Measurements from ENCODE around the gene CRACR2A.

CRACR2A gene

DNA sequence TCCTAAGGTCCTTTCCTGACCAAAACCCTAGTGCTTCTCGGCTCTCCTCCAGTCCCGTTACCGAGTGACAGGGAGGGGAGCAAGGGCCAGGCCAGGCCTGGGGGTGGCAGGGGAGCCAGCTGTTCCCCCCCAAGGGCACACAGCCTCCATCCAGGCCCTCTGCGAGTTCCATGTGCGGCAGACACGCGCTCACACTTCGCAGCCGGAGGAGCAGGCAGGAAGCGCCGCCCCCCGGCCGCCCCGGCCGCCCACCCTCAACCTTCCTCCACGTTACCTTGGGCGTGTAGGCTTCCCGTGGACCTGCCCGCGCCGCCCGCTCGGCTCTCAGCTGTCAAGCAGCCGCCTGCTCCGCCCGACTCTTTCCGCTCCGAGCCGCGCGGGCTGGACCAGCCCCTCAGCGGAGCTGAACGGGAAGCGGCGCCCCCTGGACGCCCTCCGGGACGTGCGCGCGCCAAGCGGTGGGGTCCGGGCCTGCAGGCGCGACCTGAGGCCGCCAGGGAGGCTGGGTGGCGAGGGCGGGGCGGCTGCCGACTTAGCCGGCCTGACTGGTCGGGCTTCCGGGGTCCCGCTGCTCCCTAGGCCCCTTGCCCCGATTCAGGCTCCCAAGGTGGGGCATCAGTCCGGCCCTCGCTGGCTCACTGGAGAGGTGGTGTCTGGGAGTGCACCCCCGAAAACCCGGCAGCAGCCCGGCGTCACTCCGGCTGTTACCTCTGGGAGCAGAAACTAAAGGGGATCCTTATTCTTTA, at the start of gene CRACR2A:
Gene CRACR2A (minus strand): TSS at position 369 of the 746 bp plus-strand sequence. CDS start 56,110 bp downstream, outside the sequence.
- DNase-seq, result no peak

DNA sequence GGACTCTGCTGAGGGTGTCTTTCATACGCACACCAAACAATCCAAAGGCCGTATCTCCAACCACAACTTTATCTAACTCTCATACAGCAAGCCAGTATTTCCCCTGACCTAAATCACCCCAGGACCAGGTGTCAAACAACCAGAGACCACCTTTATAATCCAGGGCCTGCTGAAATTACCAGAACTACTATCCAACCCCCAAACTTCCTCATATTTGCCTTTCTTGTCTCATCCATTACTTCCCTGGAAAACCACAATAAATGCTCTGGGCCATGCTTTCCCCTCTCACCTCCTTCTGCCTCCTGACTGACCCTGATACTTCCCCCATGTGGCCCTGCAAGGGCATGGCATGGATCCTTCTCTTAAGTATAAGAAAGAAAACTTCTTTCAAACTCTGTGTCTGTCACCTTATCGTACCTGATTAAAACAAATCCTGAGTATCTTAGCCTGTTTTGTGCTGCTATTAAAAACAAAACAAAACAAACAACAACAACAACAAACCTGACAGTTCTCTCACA, 44.7 kb upstream of the CRACR2A start:
- no peak for DNase-seq

DNA sequence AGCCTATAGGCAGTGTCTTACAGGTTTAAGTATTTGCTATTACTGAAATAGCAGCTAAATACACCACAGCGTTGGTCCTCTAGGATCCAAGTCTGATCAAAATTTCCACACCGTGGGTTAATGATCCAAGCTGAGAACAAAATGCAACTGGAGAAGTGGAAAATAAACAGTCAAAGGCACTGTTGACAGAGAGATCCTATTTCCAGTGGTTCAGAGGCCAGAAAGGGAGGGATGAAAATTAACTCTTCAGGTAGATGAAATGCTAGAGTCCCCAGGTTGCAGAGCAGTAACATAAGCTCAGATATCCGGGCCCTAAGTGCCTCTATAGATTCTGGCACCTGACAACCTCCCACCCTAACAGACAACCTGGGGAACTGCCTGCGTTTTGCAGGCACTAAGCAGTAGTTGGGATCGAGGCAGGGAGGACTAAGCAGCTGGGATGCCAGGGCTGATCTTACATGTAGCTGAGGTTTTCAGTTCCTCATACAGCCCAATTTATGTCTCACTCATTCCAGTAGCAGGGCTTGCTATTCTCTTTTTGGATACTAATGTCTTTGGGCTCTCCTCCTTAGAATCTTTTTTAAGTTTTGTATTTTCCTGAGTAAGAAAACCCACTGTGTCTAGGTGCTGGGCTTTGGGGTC, 42.7 kb upstream of the CRACR2A start:
- DNase-seq, result no peak

DNA sequence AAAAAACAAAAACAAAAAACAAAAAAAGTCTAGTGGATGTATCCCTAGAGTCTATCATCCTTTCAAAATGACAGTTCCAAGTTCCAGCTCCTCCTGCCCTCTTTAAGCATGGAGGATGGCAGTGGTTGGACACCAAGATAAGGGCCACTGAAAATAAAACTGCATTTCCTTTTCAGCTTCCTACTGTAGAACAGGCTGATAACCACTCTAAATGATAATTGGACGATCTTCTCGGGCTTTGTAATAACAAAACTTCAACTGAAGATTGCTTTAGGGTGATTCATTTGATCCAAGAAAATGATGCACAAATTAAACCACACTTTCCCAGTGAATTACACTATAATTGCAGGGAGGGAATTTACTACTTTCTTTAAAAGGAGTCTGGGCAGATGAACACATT, 42.2 kb upstream of the CRACR2A start:
- no peak for DNase-seq

GRCh38 chr12:3792623-3793288, 39.8 kb upstream of the CRACR2A start:
- no peak for DNase-seq

- DNase-seq, result no peak
These were observed 38.5 kb upstream of the CRACR2A start for GRCh38 chr12:3791256-3791874.

DNA sequence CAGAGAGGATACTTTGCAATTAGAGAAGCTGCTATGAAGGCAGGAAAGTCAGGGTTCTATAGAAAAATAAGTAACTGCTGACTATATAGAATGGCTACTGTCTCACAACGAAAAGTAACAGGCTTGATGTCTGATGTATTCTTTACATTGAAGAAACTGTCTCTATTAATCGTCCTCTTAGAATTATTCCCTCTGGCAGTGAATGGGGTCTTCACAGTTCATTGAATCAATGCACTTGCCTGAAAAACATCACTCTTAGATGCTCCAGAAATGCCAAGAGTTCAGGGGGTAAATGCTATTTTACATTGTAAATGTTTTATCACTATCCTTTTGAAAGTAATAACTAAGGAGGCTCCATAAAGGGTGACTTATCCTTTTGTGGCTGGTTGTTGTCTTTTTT, 37.7 kb upstream of the CRACR2A start:
- no peak for DNase-seq

- no peak for DNase-seq
These were observed 36.9 kb upstream of the CRACR2A start for GRCh38 chr12:3789838-3790237.

DNA sequence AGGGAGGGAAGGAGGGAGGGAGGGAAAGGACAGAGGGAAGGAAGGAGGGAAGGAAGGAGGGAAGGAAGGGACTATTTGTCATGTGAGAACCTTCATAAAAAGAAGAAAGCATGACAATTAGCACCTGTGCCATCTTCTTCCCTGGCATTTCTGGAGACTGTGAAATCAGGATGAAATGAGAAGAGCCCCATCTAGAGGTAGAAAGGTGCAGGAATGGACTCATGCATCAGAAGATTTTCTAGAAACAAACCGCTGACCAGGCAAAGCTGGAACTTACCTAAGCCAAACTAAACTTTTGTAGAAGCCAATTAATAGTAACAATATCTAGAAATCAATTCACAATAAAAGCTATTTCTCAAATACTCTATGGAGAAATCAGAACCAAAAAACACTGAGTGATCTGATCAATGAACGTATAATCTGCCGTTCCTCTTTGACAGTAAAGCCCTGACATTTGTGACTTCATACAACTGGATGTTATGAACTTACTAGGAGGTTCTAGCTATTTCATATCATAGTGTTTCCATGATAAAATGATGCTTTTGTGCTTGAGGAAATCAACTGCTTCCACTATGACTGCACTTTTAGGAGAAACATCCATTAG, 24.4 kb upstream of the CRACR2A start:
- DNase-seq, result no peak

DNA sequence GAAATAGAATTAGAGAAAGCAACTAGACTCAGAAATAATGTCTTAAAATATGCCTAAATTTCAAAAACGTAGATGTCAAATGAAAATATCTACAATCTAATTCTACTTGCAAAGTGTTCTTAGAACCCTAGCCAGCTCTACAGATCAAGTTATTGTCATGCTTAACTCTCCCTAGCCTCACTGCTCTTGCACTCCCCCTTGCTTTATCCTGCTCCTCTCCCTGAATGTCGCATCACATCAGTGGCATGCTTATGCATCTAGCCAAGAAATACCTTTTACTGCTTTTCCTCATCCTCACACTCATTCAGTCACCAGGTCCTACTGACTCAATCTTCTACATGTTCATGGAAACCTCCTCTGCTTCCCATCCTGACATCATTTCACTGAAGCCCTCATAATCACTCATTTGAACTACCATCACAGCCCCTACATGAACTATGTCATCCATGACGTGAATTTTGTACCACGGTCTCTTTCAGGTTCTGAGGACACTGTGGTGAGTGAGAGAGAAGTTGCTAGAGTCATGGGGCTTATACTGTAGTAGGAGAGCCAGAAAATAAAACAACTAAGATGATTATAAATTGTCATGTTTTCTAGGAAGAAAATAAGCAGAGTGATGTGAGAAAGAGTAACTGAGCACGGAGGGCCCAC, 22.6 kb upstream of the CRACR2A start:
- no peak for DNase-seq

DNA sequence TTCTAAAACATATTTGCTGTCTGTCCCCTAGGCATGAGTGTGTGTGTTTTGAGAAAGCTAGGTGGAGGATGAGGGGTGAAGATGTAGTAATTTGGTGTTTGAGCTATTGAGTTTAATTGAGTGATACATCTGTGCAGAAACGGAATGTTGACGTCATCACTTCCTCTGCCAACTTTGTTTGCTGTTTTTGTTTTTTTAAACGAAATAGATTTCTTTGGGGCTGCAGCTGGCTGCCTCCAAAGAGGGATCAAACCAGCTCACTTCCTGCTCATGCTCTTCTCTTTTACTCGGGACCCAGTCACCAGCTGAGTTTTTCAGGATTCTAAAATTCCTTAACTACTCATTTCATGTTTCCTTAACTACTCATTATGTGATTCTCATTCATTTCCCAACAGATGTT, 19.5 kb upstream of the CRACR2A start:
- DNase-seq, result no peak

GRCh38 chr12:3771853-3772252, 18.9 kb upstream of the CRACR2A start:
- DNase-seq, result no peak

DNA sequence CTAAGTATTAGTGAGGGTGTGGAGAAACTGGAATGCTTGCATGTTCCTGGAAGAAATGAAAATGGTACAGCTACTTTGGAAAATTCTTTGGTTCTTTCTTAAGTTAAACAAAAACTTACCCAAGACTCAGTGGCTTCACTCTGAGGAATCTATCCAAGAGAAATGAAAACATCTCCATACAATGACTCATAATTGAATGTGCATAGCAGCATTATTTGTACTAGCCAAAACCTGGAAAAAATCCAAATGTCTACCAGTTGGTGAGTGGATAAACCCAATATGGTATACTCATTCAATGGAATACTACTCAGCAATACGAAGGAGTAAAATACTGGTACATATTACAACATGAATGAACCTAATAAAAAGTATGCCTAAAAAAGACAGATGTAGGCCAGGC, 18.0 kb upstream of the CRACR2A start:
- DNase-seq, result peak; percentile 15

- no peak for DNase-seq
These were observed 16.1 kb upstream of the CRACR2A start for GRCh38 chr12:3768911-3769447.

GRCh38 chr12:3761116-3761735, 8.3 kb upstream of the CRACR2A start:
- no peak for DNase-seq

DNA sequence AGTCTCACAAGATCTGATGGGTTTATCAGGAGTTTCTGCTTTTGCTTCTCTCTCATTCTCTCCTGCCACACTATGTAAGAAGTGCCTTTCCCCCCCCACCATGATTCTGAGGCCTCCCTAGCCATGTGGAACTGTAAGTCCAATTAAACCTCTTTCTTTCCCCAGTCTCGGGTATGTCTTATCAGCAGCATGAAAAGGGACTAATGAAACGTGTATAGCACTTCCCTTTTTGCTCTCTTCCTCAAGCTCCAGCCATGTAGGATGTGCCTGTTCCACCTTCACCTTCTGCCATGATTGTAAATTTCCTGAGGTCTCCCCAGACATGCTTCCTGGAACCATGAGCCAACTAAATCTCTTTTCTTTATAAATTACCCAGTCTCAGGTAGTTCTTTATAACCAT, 7.0 kb upstream of the CRACR2A start:
- no peak for DNase-seq

DNA sequence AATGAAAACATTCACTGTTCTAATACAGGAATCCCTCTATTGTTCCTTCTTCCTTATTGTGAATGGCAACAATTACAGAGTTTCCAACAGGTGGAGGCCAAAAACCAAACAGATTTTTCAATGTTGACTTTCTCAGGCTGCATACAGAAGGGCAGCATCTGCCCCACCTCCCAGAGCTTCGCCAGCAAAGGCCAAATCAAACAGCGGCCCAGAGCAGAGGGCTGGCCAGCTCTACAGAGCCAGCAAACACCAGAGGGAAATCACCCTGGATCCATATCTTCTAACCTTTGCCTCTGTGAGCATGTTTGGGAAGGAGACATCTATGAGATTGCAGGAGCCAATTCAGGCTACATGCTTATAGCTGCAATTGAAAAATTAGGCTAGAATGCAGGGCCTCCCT, 4.4 kb upstream of the CRACR2A start:
- no peak for DNase-seq

DNA sequence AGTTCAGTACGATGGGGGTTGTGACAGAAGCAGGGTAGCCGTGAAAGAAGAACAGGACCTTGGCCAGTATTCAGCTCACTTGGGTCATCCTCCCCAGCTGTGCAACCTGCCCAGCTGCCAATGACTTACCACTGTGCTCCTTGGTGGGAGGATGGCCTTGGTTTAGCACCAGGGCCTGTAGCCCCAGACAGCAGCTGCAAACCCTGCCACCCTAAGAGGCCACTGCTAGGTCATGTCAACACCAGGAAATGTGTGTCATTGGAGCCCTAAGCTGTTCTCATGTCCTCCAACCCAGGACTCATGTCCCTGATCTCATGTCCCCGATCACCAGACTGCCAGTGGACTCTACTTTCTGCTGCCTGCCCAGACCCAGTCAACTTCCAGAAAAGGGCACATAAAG, 3.0 kb upstream of the CRACR2A start:
- no peak for DNase-seq

DNA sequence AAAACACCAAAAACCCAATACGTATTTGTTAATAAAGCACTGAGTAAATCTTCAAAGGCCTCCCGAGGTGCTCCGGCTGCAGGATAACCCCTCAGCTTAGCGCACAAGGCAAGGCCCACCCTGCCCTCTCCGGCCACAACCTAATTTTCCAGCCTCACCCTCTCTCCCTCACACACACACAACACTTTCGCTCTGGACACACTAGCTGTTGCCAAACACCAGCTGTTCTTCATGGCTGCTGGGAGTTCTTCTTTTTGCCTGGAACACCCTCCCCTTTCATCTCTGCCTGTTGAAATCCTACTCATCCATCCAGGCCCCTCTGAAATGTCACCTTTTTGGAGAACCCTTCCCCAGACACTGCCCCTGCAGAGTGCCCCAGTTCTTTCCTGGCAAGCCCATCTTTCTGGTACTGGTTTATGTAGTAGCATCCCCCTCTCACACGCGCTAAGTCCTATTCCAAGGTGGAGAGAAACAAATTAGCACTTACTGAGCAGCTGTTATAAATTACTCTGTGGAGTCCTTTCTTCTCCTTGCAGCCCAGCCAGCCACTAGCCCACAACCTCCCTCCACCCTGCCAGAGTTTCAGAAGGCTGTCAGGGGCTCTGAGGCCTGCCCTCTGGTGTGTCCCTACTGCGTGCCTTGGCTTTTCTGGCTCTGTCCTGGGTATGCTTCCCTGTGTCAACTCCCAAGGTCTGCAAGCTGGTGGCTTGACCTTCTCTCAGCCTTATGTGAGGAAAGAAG, 805 bp upstream of the CRACR2A start:
- DNase-seq, result no peak

- no peak for DNase-seq
These were observed 706 bp downstream of the CRACR2A start for GRCh38 chr12:3752096-3752709.
